Neutrophil (primary cell): Measurements from ENCODE around the gene AOPEP.

ENCODE experiments used
- H3K27ac ChIP-seq: fragments of 200-600 bp; sonication (generic); 2 replicates; pipeline ENCODE4 v1.5.1; 2016; ENCODE audit warnings: mild to moderate bottlenecking, moderate library complexity
- H3K27me3 ChIP-seq: fragments of 200-600 bp; sonication (generic); 2 replicates; pipeline ENCODE4 v1.6.0; 2016; ENCODE audit warnings: mild to moderate bottlenecking
- H3K36me3 ChIP-seq: fragments of 200-600 bp; sonication (generic); 2 replicates; pipeline ENCODE4 v1.5.1; 2017
- H3K4me1 ChIP-seq, 2 experiments: fragments of 200-600 bp in 1 of 2; sonication (generic) in 1 of 2; 1 replicate in 1 of 2; 2 replicates in 1 of 2; pipeline versions ENCODE4 v1.5.1 to v1.6.1; 2013 to 2016; ENCODE audit warnings: low read depth in 1 of 2, low read length in 1 of 2, mild to moderate bottlenecking in 1 of 2, moderate library complexity in 1 of 2; ENCODE audit not compliant: control insufficient read depth in 1 of 2, insufficient read depth in 1 of 2
- H3K4me3 ChIP-seq, 2 experiments: fragments of 200-600 bp in 1 of 2; sonication (generic) in 1 of 2; 1 replicate in 1 of 2; 2 replicates in 1 of 2; pipeline ENCODE4 v1.5.1; 2013 to 2016; ENCODE audit warnings: low read depth in 1 of 2, low read length in 1 of 2, mild to moderate bottlenecking in 1 of 2, moderate library complexity in 1 of 2
- H3K9me3 ChIP-seq: fragments of 200-600 bp; sonication (generic); 2 replicates; pipeline ENCODE4 v1.5.1; 2016
- CTCF ChIP-seq: fragments of 200-600 bp; sonication (generic); IDR thresholded peaks from 2 replicates; pipeline ENCODE4 v1.5.1; 2016; ENCODE audit warnings: antibody characterized with exemption

AOPEP gene

GRCh38 chr9:94945197-94946144 is 219.0 kb downstream of the AOPEP start:
- TF ChIP-seq CTCF: no peak
- H3K27me3 ChIP-seq: no peaks in the 10 kb centered on the region
- no peaks in the 10 kb centered on the region for H3K9me3 ChIP-seq
- no peaks in the 10 kb centered on the region for H3K36me3 ChIP-seq
- H3K4me3 ChIP-seq: no peak overlapping the region
- H3K4me1 ChIP-seq: no peaks in the 10 kb centered on the region
- no peak overlapping the region for H3K27ac ChIP-seq

- Histone ChIP-seq H3K27me3 (no peaks in the 10 kb centered on the region), H3K4me1 (no peaks in the 10 kb centered on the region), H3K9me3 (no peaks in the 10 kb centered on the region), H3K4me3 (no peak overlapping the region), H3K27ac (no peak overlapping the region), H3K36me3 (no peaks in the 10 kb centered on the region)
- no peak for TF ChIP-seq CTCF
Measured at GRCh38 chr9:94946256-94946655, 219.8 kb downstream of the AOPEP start.

- no peaks in the 10 kb centered on the region for H3K4me1 ChIP-seq
- no peaks in the 10 kb centered on the region for H3K36me3 ChIP-seq
- H3K27ac ChIP-seq: no peak overlapping the region
- no peaks in the 10 kb centered on the region for H3K27me3 ChIP-seq
- TF ChIP-seq CTCF: no peak
- H3K4me3 ChIP-seq: no peak overlapping the region
- no peaks in the 10 kb centered on the region for H3K9me3 ChIP-seq
Measured at GRCh38 chr9:94948567-94949235, 222.2 kb downstream of the AOPEP start.

GRCh38 chr9:94949370-94949769 is 222.9 kb downstream of the AOPEP start:
- Histone ChIP-seq H3K27ac (no peak overlapping the region), H3K9me3 (no peaks in the 10 kb centered on the region), H3K27me3 (no peaks in the 10 kb centered on the region), H3K36me3 (no peaks in the 10 kb centered on the region), H3K4me3 (no peak overlapping the region), H3K4me1 (no peaks in the 10 kb centered on the region)
- TF ChIP-seq CTCF: no peak

- Histone ChIP-seq H3K27ac (no peak overlapping the region), H3K4me1 (no peaks in the 10 kb centered on the region), H3K27me3 (no peaks in the 10 kb centered on the region), H3K9me3 (no peaks in the 10 kb centered on the region), H3K36me3 (no peaks in the 10 kb centered on the region), H3K4me3 (no peak overlapping the region)
- no peak for TF ChIP-seq CTCF
Measured at GRCh38 chr9:94950040-94950578, 223.6 kb downstream of the AOPEP start.
